ENCODE results near the gene TOM1L1. TPM values are rescaled to one million over a fixed set of nuclear protein-coding genes. Genes with fewer than 3 reads are reported as not detected.

Gene TOM1L1
- polyA plus RNA-seq, 1 experiment, result 37.8 TPM

DNA sequence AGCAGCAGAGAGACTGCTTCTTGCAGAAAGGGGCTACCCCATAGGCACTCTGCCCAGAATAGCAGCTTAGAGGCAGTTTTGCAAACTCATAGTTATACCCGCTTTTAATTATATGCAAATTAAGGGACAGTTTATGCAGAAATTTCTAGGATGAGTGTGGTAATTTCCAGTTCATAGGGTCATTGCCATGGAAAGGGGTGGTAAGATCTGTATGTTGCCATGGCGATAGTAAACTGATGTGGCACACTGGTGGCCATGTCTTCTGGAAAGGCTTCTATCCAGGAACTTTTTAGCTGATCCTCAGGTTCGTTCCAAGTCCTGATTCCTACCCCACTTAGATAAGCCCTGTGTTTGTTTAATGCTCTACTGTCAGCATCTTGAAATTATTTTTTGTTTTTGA, 74.1 kb downstream of the TOM1L1 start:
- H3K4me3 ChIP-seq (ENCODE audit: low read depth, low read length), result no peak overlapping the region
- ChIA-PET POLR2A (no interaction called here), CTCF (no interaction called here)
- no peaks in the 10 kb centered on the region for H3K27me3 ChIP-seq (ENCODE audit: control insufficient read depth, insufficient read depth, low read length)
- TF ChIP-seq, protein P1, sequence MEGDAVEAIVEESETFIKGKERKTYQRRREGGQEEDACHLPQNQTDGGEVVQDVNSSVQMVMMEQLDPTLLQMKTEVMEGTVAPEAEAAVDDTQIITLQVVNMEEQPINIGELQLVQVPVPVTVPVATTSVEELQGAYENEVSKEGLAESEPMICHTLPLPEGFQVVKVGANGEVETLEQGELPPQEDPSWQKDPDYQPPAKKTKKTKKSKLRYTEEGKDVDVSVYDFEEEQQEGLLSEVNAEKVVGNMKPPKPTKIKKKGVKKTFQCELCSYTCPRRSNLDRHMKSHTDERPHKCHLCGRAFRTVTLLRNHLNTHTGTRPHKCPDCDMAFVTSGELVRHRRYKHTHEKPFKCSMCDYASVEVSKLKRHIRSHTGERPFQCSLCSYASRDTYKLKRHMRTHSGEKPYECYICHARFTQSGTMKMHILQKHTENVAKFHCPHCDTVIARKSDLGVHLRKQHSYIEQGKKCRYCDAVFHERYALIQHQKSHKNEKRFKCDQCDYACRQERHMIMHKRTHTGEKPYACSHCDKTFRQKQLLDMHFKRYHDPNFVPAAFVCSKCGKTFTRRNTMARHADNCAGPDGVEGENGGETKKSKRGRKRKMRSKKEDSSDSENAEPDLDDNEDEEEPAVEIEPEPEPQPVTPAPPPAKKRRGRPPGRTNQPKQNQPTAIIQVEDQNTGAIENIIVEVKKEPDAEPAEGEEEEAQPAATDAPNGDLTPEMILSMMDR (IDR thresholded peaks at IDR 0.05; ENCODE audit: low read depth, low read length), result no peak
- no peak overlapping the region for H3K27ac ChIP-seq (ENCODE audit: low read depth, low read length)
- no peak for DNase-seq (ENCODE audit: low read depth, low spot score)
- no peaks in the 10 kb centered on the region for H3K9me3 ChIP-seq (ENCODE audit: control insufficient read depth, insufficient read depth, low read length)

DNA sequence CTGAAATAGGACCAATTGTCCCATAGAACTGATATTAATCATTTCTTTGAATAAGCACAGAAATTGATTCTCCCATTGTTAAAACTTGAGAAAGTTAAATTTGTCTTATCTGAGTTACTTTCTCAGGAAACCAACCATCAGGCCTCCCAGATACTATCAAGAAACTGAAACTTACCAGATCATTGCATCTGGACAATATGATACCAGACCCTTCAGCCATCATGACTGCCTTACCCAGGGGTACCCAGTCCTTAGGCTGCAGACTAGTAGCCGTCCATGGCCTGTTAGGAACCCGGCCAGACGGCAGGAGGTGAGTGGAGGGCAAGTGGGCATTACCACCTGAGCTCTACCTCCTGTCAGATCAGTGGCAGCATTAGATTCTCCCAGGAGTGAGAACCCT, 75.7 kb downstream of the TOM1L1 start:
- POLR2A ChIA-PET, result no interaction called here
- CTCF ChIA-PET, result no interaction called here
- Histone ChIP-seq H3K27me3 (ENCODE audit: control insufficient read depth, insufficient read depth, low read length) (no peaks in the 10 kb centered on the region), H3K9me3 (ENCODE audit: control insufficient read depth, insufficient read depth, low read length) (no peaks in the 10 kb centered on the region), H3K27ac (ENCODE audit: low read depth, low read length) (no peak overlapping the region), H3K4me3 (ENCODE audit: low read depth, low read length) (no peak overlapping the region)
- TF ChIP-seq, protein P1 (IDR thresholded peaks at IDR 0.05; ENCODE audit: low read depth, low read length), result no peak
- DNase-seq (ENCODE audit: low read depth, low spot score), result no peak

DNA sequence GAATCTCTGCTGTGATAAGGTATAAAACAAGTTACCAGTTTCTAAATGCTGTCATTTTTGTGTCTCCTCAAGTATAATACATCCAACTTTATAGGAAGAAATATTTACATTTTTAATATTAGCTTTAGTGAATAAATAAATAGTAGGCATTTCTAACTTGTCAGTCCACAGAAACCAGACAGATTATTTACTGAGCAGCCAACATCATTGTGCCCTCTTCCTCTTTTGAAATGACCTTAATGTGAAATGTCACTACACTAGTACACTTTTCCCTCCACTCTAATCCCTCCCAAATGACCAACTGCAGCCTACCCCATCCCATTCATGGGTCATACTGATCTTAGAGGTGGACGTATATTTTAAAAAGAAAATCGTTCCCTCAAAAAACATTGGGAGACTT, 77.1 kb downstream of the TOM1L1 start:
- no peak overlapping the region for H3K4me3 ChIP-seq (ENCODE audit: low read depth, low read length)
- TF ChIP-seq, protein P1 (IDR thresholded peaks at IDR 0.05; ENCODE audit: low read depth, low read length), result no peak
- no peaks in the 10 kb centered on the region for H3K9me3 ChIP-seq (ENCODE audit: control insufficient read depth, insufficient read depth, low read length)
- no peak for DNase-seq (ENCODE audit: low read depth, low spot score)
- ChIA-PET POLR2A (no interaction called here), CTCF (interaction anchor here (4.5 kb wide), 1 partner anchor 15 kb away, joined by 37 read pairs; no protein-coding TSS in a partner anchor)
- H3K27me3 ChIP-seq (ENCODE audit: control insufficient read depth, insufficient read depth, low read length), result no peaks in the 10 kb centered on the region
- H3K27ac ChIP-seq (ENCODE audit: low read depth, low read length), result no peak overlapping the region

DNA sequence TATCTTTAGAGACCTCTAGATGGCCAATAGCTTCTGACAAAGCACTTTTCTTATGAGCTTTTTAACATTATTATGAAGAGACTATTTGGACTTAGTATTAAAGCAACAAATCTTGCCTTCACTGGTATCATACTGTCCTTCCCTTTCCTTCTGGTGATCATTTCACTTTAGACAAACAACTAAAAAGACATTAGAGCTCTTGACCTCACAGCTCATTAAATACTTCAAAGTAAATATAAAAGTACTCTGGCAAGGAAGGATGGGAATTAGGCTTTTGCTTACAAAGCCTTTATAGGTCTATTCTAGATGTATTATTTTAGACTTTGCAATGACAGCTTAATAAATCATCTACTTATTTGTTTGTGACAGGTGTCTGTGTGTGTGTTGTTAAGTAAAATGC, 79.0 kb downstream of the TOM1L1 start:
- CTCF ChIA-PET, result interaction anchor here (1.5 to 4.5 kb wide), 3 partner anchors 10 to 317 kb away, joined by 4 to 37 read pairs (median 6); no protein-coding TSS in a partner anchor

DNA sequence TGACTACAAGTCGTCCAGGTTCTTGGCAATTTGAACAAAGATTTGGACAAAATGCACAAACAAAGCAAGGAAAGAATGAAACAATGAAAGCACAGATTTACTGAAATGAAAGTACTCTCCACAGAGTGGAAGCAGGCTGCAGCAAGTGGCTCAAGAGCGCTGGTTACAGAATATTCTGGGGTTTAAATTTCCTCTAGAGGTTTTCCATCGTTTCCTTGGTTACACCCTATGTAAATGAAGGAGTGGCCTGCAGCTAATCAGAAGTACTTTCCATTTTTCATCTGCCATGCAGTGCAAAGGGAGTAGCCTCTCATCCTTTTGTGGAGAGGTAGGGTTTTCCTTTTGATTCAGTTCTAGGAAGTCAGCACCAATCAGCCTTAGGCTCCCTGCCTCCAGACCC, 79.7 kb downstream of the TOM1L1 start:
- ChIA-PET POLR2A (no interaction called here), CTCF (interaction anchor here (1.5 to 4.5 kb wide), 3 partner anchors 11 to 316 kb away, joined by 4 to 37 read pairs (median 6); no protein-coding TSS in a partner anchor)
- DNase-seq (ENCODE audit: low read depth, low spot score), result no peak
- no peaks in the 10 kb centered on the region for H3K27me3 ChIP-seq (ENCODE audit: control insufficient read depth, insufficient read depth, low read length)
- H3K9me3 ChIP-seq (ENCODE audit: control insufficient read depth, insufficient read depth, low read length), result no peaks in the 10 kb centered on the region
- H3K4me3 ChIP-seq (ENCODE audit: low read depth, low read length), result no peak overlapping the region
- no peak overlapping the region for H3K27ac ChIP-seq (ENCODE audit: low read depth, low read length)
- TF ChIP-seq, protein P1 (IDR thresholded peaks at IDR 0.05; ENCODE audit: low read depth, low read length), result no peak

More for the DNA sequence above, 79.0 kb downstream of the TOM1L1 start:
- Histone ChIP-seq H3K27me3 (ENCODE audit: control insufficient read depth, insufficient read depth, low read length) (no peaks in the 10 kb centered on the region), H3K27ac (ENCODE audit: low read depth, low read length) (no peak overlapping the region), H3K4me3 (ENCODE audit: low read depth, low read length) (no peak overlapping the region), H3K9me3 (ENCODE audit: control insufficient read depth, insufficient read depth, low read length) (no peaks in the 10 kb centered on the region)
- POLR2A ChIA-PET, result no interaction called here
- no peak for DNase-seq (ENCODE audit: low read depth, low spot score)
- TF ChIP-seq, protein P1 (IDR thresholded peaks at IDR 0.05; ENCODE audit: low read depth, low read length), result no peak
